ENCODE results near the gene FSTL4.

DNA sequence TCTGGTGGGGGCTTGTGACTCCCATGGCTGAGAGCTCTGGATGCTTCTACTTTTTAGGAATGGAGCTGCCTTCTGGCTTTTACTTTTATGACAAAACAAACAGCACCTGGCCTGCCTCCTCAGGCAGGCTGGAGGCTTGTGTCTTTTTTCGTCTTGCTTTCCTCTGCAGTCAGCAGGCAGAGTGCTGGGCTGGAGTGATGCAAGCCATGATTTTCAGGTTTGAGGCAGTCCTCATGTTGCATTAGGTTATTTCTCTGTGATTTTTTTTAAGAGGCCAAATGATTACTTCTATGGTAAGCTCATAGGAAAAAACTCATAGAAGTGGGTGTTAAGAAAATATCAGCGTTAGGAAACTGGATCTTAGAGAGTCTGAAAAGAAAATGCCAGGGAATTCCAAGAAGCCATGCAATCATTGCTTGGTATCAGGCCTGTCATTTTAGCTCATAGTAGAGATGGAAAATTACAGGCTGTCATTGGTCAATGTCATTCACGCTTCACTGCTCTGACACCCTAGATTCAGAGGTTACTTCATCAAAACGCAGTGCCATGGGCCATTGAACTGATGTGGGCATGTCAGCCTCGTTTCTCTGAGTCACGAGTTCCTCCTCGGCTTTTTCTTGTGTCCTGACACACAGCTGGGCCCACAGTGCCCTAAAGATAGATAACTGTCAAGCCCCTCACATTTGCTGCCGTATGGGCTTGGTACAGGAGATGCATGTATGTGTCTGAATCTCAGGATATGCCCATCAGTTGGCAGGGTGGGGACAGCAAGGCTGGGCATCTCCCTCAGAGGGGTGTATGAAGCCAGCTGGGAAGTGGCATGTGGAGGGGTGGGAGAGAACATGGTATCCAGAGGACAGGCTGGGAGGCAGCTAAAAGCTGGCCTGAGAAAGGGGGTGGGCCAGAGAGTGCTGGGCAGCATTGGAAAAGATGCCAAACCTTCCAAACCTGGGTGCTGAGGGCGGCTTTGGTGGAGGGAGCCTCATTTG, 408.7 kb downstream of the FSTL4 start:
- TF ChIP-seq EZH2 (optimal IDR thresholded peaks at IDR 0.05; ENCODE audit: low read depth, low read length) = no peak
- TF ChIP-seq, protein P1, sequence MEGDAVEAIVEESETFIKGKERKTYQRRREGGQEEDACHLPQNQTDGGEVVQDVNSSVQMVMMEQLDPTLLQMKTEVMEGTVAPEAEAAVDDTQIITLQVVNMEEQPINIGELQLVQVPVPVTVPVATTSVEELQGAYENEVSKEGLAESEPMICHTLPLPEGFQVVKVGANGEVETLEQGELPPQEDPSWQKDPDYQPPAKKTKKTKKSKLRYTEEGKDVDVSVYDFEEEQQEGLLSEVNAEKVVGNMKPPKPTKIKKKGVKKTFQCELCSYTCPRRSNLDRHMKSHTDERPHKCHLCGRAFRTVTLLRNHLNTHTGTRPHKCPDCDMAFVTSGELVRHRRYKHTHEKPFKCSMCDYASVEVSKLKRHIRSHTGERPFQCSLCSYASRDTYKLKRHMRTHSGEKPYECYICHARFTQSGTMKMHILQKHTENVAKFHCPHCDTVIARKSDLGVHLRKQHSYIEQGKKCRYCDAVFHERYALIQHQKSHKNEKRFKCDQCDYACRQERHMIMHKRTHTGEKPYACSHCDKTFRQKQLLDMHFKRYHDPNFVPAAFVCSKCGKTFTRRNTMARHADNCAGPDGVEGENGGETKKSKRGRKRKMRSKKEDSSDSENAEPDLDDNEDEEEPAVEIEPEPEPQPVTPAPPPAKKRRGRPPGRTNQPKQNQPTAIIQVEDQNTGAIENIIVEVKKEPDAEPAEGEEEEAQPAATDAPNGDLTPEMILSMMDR (IDR thresholded peaks at IDR 0.05; ENCODE audit: low read length) = no peak
- no peak for TF ChIP-seq EZH2phosphoT487 (IDR thresholded peaks at IDR 0.05; ENCODE audit: low read length)
